GM23338 (cell line): Measurements from ENCODE around the gene TENM3. TPM values are rescaled to one million over a fixed set of nuclear protein-coding genes. Genes with fewer than 3 reads are reported as not detected.

Experiments used
- ATAC-seq: fragments of 200-7000 bp; cut with Tn5 transposase; 3 replicates; pipeline ENCODE4 v1.9.1; 2020
- DNase-seq: peaks from one replicate; pipeline ENCODE4 v3.0.0-alpha.2; 2015; ENCODE audit warnings: low spot score
- H2AFZ ChIP-seq: fragments of 200-600 bp; sonication (generic); 2 replicates; pipeline ENCODE4 v1.8.0; 2016; ENCODE audit warnings: antibody characterized with exemption, mild to moderate bottlenecking, moderate library complexity
- H3F3A ChIP-seq: fragments of 200-600 bp; sonication (generic); replicated peaks from 2 replicates; pipeline ENCODE4 v1.8.0; 2017; ENCODE audit warnings: antibody characterized with exemption, mixed run types, low read depth
- H3K27ac ChIP-seq: fragments of 200-600 bp; sonication (generic); 2 replicates; pipeline ENCODE4 v1.6.1; 2016; ENCODE audit warnings: low read depth
- H3K27me3 ChIP-seq: fragments of 200-600 bp; sonication (generic); 2 replicates; pipeline ENCODE4 v1.8.0; 2016; ENCODE audit warnings: mild to moderate bottlenecking, mixed run types, moderate library complexity; ENCODE audit not compliant: insufficient read depth
- H3K36me3 ChIP-seq: fragments of 200-600 bp; sonication (generic); 2 replicates; pipeline ENCODE4 v1.8.0; 2016; ENCODE audit warnings: mild to moderate bottlenecking; ENCODE audit not compliant: insufficient read depth
- H3K4me1 ChIP-seq: fragments of 200-600 bp; sonication (generic); 2 replicates; pipeline ENCODE4 v1.8.0; 2016; ENCODE audit warnings: mild to moderate bottlenecking, moderate library complexity; ENCODE audit not compliant: insufficient read depth
- H3K4me2 ChIP-seq: fragments of 200-600 bp; sonication (generic); 2 replicates; pipeline ENCODE4 v1.7.1; 2017; ENCODE audit warnings: mixed run types
- H3K4me3 ChIP-seq: fragments of 200-600 bp; sonication (generic); 2 replicates; pipeline ENCODE4 v1.6.1; 2016; ENCODE audit warnings: mixed run types
- H3K79me2 ChIP-seq: fragments of 200-600 bp; sonication (generic); replicated peaks from 2 replicates; pipeline ENCODE4 v1.8.0; 2017; ENCODE audit warnings: mild to moderate bottlenecking; ENCODE audit not compliant: insufficient read depth
- H3K9me2 ChIP-seq: fragments of 200-600 bp; sonication (generic); 2 replicates; pipeline ENCODE4 v1.8.0; 2017; ENCODE audit not compliant: insufficient read depth
- H4K20me1 ChIP-seq: fragments of 200-600 bp; sonication (generic); replicated peaks from 2 replicates; pipeline ENCODE4 v1.8.0; 2017; ENCODE audit warnings: mild to moderate bottlenecking; ENCODE audit not compliant: insufficient read depth
- H3K27ac Mint-ChIP-seq: 2 replicates; pipeline ENCODE4 v1.8.0; 2020; ENCODE audit warnings: inconsistent platforms, mild to moderate bottlenecking, moderate library complexity, mixed read lengths
- H3K27me3 Mint-ChIP-seq: 3 replicates; pipeline ENCODE4 v1.8.0; 2022; ENCODE audit warnings: low read depth, mild to moderate bottlenecking, moderate library complexity, mixed read lengths, inconsistent platforms; ENCODE audit not compliant: insufficient read depth, poor library complexity
- H3K36me3 Mint-ChIP-seq: 3 replicates; pipeline ENCODE4 v1.8.0; 2021; ENCODE audit warnings: low read depth, mild to moderate bottlenecking, inconsistent platforms, moderate library complexity, mixed read lengths
- H3K4me1 Mint-ChIP-seq: 3 replicates; pipeline ENCODE4 v1.8.0; 2020; ENCODE audit warnings: mild to moderate bottlenecking, inconsistent platforms, mixed read lengths
- H3K4me3 Mint-ChIP-seq: 3 replicates; pipeline ENCODE4 v1.8.0; 2021; ENCODE audit warnings: moderate library complexity, mild to moderate bottlenecking, inconsistent platforms, mixed read lengths
- H3K9me3 Mint-ChIP-seq: 3 replicates; pipeline ENCODE4 v1.8.0; 2020; ENCODE audit warnings: moderate library complexity, mild to moderate bottlenecking, inconsistent platforms, mixed read lengths
- CREB1 ChIP-seq: fragments of 250-450 bp; sonication (Bioruptor Pico); IDR thresholded peaks from 2 replicates; pipeline ENCODE4 v1.5.0; 2020; ENCODE audit warnings: low read depth, mild to moderate bottlenecking, moderate library complexity
- CTCF ChIP-seq, 2 experiments: fragments of 200-600 bp in 1 of 2; sonication (generic) in 1 of 2; conservative IDR thresholded peaks; 2 replicates each; pipeline versions ENCODE4 v1.5.1 to v1.6.1; 2016 to 2017; ENCODE audit warnings: antibody characterized with exemption in 2 of 2, low read depth in 2 of 2, mild to moderate bottlenecking in 2 of 2, moderate library complexity in 1 of 2
- EZH2 ChIP-seq: fragments of 200-600 bp; sonication (generic); IDR thresholded peaks from one replicate; pipeline ENCODE4 v1.8.0; 2017; ENCODE audit warnings: antibody characterized with exemption, mild to moderate bottlenecking, low read depth; ENCODE audit not compliant: unreplicated experiment
- EZH2phosphoT487 ChIP-seq: fragments of 200-600 bp; sonication (generic); IDR thresholded peaks from one replicate; pipeline ENCODE4 v1.8.1; 2018; ENCODE audit warnings: antibody characterized with exemption; ENCODE audit not compliant: unreplicated experiment
- JUNB ChIP-seq: IDR thresholded peaks from one replicate; pipeline ENCODE4 v1.6.1; 2016; ENCODE audit warnings: antibody characterized with exemption; ENCODE audit not compliant: unreplicated experiment
- NANOG ChIP-seq: IDR thresholded peaks from 2 replicates; pipeline ENCODE4 v1.6.1; 2016; ENCODE audit warnings: antibody characterized with exemption, borderline replicate concordance
- POLR2AphosphoS5 ChIP-seq: IDR thresholded peaks from 2 replicates; pipeline ENCODE4 v1.6.1; 2016; ENCODE audit warnings: antibody characterized with exemption, low read depth
- STAT1 ChIP-seq: IDR thresholded peaks from one replicate; pipeline ENCODE4 v1.6.1; 2016; ENCODE audit warnings: antibody characterized with exemption; ENCODE audit not compliant: unreplicated experiment
- ZNF114 ChIP-seq: fragments of 250-450 bp; sonication (Bioruptor Pico); IDR thresholded peaks from 2 replicates; pipeline ENCODE4 v1.5.0; 2020; ENCODE audit warnings: mild to moderate bottlenecking, moderate library complexity
- ZNF331 ChIP-seq: fragments of 250-450 bp; sonication (Bioruptor Pico); IDR thresholded peaks from 2 replicates; pipeline ENCODE4 v1.5.0; 2020; ENCODE audit warnings: low read depth, mild to moderate bottlenecking, moderate library complexity
- polyA plus RNA-seq: library from polyadenylated mRNA; unstranded; fragments of >200 nt; fragmentation: Nextera tagmentation; extraction: Ambion mirVana; gene quantifications from 2 replicates; pipeline ENCODE4 v1.2.1, GENCODE V29; 2016
- total RNA-seq: library from RNA; depleted of rRNA; stranded (reverse); fragments of >200 nt; shearing (Covaris generic); gene quantifications from 2 replicates; pipeline ENCODE4 v1.2.3, GENCODE V29; 2014
- TF ChIP-seq, protein P1 (sequence below): IDR thresholded peaks from 2 replicates; pipeline ENCODE4 v1.6.1; 2016; ENCODE audit warnings: antibody characterized with exemption
- TF ChIP-seq, protein P2 (sequence below): IDR thresholded peaks from one replicate; pipeline ENCODE4 v1.6.1; 2018; ENCODE audit warnings: antibody characterized with exemption; ENCODE audit not compliant: unreplicated experiment
- TF ChIP-seq, protein P3 (sequence below): fragments of 250-450 bp; sonication (Bioruptor Pico); IDR thresholded peaks from 2 replicates; pipeline ENCODE4 v1.5.0; 2020; ENCODE audit warnings: mild to moderate bottlenecking, moderate library complexity

The TENM3 gene
- total and polyA plus RNA-seq, 2 experiments from 2014 or later, result 22.2 to 128 TPM

DNA sequence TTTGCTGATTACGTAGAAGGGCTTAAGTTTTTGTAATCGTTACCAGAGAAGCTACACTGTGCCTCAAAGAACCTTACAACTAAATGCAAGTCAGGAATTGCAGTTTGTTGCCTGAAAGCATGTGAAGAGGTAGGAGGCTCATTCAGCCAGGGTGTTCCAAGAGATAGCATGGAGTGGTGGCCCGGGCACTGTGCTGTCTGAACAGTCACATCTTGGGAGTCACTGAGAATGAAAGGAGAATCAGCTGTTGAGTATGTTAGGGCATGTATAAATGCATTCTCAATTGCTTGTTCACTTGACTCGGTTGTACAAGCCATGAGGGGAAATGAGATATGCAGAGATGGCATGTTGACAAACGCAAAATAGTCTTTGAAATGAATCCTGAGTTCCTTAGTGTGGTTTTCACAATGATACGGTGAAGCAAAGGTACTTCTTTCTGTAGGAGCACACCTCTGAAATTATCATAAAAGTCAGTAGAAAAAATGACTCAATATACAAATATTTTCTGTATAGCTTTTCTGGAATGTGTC is 513.0 kb downstream of the TENM3 start:
- H4K20me1 ChIP-seq, result no peaks in the 10 kb centered on the region
- H3K79me2 ChIP-seq, result no peaks in the 10 kb centered on the region
- no peak for ATAC-seq
- Mint-ChIP-seq H3K27me3 (no peaks in the 10 kb centered on the region), H3K4me1 (peaks cover 11% of the 10 kb centered on the region), H3K36me3 (peaks cover 24% of the 10 kb centered on the region), H3K27ac (no peak overlapping the region), H3K9me3 (no peaks in the 10 kb centered on the region), H3K4me3 (no peak overlapping the region)
- H3K4me3 ChIP-seq, result no peak overlapping the region
- peaks cover 11% of the 10 kb centered on the region; the same call in 1 of the 2 replicates for H3K36me3 ChIP-seq
- no peaks in the 10 kb centered on the region for H3K27me3 ChIP-seq
- no peak overlapping the region for H3K4me2 ChIP-seq
- DNase-seq, result no peak
- no peak overlapping the region for H2AFZ ChIP-seq
- TF ChIP-seq, protein P1, sequence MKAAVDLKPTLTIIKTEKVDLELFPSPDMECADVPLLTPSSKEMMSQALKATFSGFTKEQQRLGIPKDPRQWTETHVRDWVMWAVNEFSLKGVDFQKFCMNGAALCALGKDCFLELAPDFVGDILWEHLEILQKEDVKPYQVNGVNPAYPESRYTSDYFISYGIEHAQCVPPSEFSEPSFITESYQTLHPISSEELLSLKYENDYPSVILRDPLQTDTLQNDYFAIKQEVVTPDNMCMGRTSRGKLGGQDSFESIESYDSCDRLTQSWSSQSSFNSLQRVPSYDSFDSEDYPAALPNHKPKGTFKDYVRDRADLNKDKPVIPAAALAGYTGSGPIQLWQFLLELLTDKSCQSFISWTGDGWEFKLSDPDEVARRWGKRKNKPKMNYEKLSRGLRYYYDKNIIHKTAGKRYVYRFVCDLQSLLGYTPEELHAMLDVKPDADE, result no peak
- TF ChIP-seq CTCF (conservative IDR thresholded peaks at IDR 0.05; ENCODE audit: low read depth in 2 of 2), result no peak
- TF ChIP-seq EZH2phosphoT487, result no peak
- no peak for TF ChIP-seq ZNF331 (CRISPR knock-in tag)
- TF ChIP-seq, protein P2, sequence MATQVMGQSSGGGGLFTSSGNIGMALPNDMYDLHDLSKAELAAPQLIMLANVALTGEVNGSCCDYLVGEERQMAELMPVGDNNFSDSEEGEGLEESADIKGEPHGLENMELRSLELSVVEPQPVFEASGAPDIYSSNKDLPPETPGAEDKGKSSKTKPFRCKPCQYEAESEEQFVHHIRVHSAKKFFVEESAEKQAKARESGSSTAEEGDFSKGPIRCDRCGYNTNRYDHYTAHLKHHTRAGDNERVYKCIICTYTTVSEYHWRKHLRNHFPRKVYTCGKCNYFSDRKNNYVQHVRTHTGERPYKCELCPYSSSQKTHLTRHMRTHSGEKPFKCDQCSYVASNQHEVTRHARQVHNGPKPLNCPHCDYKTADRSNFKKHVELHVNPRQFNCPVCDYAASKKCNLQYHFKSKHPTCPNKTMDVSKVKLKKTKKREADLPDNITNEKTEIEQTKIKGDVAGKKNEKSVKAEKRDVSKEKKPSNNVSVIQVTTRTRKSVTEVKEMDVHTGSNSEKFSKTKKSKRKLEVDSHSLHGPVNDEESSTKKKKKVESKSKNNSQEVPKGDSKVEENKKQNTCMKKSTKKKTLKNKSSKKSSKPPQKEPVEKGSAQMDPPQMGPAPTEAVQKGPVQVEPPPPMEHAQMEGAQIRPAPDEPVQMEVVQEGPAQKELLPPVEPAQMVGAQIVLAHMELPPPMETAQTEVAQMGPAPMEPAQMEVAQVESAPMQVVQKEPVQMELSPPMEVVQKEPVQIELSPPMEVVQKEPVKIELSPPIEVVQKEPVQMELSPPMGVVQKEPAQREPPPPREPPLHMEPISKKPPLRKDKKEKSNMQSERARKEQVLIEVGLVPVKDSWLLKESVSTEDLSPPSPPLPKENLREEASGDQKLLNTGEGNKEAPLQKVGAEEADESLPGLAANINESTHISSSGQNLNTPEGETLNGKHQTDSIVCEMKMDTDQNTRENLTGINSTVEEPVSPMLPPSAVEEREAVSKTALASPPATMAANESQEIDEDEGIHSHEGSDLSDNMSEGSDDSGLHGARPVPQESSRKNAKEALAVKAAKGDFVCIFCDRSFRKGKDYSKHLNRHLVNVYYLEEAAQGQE, result no peak
- TF ChIP-seq EZH2, result no peak
- TF ChIP-seq NANOG, result no peak
- TF ChIP-seq CREB1 (CRISPR knock-in tag), result no peak
- TF ChIP-seq JUNB, result no peak
- TF ChIP-seq POLR2AphosphoS5, result no peak
- TF ChIP-seq, protein P3, sequence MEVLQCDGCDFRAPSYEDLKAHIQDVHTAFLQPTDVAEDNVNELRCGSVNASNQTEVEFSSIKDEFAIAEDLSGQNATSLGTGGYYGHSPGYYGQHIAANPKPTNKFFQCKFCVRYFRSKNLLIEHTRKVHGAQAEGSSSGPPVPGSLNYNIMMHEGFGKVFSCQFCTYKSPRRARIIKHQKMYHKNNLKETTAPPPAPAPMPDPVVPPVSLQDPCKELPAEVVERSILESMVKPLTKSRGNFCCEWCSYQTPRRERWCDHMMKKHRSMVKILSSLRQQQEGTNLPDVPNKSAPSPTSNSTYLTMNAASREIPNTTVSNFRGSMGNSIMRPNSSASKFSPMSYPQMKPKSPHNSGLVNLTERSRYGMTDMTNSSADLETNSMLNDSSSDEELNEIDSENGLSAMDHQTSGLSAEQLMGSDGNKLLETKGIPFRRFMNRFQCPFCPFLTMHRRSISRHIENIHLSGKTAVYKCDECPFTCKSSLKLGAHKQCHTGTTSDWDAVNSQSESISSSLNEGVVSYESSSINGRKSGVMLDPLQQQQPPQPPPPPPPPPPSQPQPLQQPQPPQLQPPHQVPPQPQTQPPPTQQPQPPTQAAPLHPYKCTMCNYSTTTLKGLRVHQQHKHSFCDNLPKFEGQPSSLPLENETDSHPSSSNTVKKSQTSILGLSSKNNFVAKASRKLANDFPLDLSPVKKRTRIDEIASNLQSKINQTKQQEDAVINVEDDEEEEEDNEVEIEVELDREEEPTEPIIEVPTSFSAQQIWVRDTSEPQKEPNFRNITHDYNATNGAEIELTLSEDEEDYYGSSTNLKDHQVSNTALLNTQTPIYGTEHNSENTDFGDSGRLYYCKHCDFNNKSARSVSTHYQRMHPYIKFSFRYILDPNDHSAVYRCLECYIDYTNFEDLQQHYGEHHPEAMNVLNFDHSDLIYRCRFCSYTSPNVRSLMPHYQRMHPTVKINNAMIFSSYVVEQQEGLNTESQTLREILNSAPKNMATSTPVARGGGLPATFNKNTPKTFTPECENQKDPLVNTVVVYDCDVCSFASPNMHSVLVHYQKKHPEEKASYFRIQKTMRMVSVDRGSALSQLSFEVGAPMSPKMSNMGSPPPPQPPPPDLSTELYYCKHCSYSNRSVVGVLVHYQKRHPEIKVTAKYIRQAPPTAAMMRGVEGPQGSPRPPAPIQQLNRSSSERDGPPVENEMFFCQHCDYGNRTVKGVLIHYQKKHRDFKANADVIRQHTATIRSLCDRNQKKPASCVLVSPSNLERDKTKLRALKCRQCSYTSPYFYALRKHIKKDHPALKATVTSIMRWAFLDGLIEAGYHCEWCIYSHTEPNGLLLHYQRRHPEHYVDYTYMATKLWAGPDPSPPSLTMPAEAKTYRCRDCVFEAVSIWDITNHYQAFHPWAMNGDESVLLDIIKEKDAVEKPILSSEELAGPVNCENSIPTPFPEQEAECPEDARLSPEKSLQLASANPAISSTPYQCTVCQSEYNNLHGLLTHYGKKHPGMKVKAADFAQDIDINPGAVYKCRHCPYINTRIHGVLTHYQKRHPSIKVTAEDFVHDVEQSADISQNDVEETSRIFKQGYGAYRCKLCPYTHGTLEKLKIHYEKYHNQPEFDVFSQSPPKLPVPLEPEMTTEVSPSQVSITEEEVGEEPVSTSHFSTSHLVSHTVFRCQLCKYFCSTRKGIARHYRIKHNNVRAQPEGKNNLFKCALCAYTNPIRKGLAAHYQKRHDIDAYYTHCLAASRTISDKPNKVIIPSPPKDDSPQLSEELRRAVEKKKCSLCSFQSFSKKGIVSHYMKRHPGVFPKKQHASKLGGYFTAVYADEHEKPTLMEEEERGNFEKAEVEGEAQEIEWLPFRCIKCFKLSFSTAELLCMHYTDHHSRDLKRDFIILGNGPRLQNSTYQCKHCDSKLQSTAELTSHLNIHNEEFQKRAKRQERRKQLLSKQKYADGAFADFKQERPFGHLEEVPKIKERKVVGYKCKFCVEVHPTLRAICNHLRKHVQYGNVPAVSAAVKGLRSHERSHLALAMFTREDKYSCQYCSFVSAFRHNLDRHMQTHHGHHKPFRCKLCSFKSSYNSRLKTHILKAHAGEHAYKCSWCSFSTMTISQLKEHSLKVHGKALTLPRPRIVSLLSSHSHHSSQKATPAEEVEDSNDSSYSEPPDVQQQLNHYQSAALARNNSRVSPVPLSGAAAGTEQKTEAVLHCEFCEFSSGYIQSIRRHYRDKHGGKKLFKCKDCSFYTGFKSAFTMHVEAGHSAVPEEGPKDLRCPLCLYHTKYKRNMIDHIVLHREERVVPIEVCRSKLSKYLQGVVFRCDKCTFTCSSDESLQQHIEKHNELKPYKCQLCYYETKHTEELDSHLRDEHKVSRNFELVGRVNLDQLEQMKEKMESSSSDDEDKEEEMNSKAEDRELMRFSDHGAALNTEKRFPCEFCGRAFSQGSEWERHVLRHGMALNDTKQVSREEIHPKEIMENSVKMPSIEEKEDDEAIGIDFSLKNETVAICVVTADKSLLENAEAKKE, result no peak
- TF ChIP-seq ZNF114 (CRISPR knock-in tag), result no peak
- TF ChIP-seq STAT1, result no peak
- no peaks in the 10 kb centered on the region for H3F3A ChIP-seq
- H3K4me1 ChIP-seq, result peaks cover 17% of the 10 kb centered on the region
- H3K9me2 ChIP-seq, result no peaks in the 10 kb centered on the region
- peak overlapping the region; percentile 16; the same call in 1 of the 2 replicates for H3K27ac ChIP-seq
